Stimulated activated CD4-positive, alpha-beta T cell treated with anti-CD3 and anti-CD28 coated beads, Interleukin-1b, Interleukin-23, amount 100 ng/mL, for 4 hours (primary cell): Measurements from ENCODE around the gene SARNP.

Experiments used
- DNase-seq, 2 donors: peaks; one replicate each; pipeline ENCODE4 v3.0.0-alpha.2; 2020; ENCODE audit warnings: low read depth in 2 of 2

The SARNP gene

DNA sequence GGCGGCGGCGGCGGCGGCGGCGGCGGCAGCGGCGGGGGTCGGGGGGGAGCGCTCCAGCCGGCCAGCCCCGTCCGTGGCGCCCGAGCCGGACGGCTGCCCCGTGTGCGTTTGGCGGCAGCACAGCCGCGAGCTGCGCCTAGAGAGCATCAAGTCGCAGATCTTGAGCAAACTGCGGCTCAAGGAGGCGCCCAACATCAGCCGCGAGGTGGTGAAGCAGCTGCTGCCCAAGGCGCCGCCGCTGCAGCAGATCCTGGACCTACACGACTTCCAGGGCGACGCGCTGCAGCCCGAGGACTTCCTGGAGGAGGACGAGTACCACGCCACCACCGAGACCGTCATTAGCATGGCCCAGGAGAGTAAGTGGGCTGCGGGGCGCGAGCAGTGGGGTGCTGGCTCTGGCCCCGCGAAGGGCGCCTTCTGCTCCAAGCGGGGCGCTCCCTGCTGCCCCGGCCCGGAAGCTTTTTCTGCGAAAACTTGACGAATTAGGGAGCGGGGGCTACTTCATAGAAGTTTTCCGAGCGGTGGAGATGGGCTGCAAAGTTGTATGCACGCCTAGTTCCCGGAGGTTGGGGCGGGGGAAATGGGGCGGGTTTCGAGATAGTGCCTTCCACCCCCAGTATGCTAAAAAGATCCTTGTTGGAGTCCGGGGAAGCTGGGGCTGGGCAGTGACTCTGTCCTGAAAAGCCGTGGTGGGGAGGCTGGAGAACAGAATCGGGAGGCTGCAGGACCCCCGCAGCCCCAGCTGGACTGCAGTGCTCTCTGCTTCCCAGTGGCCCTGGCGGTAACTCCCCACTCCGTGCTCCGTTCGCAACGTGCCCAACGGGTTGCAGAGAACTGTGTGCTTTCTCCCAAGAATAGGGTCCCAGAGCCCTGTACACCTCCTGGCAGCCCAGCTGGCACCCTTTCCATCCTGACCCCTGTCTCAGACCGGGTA lies 73.9 kb downstream of the SARNP start:
- peak in 1 of 2 donors; percentile 35 for DNase-seq

GRCh38 chr12:55742719-55743405 lies 74.7 kb downstream of the SARNP start, which contains the start of gene GDF11:
Gene GDF11 (plus strand): TSS chr12:55743122. CDS start chr12:55743317, 195 bp downstream.
- DNase-seq: peak; percentile 48 to 66

DNA sequence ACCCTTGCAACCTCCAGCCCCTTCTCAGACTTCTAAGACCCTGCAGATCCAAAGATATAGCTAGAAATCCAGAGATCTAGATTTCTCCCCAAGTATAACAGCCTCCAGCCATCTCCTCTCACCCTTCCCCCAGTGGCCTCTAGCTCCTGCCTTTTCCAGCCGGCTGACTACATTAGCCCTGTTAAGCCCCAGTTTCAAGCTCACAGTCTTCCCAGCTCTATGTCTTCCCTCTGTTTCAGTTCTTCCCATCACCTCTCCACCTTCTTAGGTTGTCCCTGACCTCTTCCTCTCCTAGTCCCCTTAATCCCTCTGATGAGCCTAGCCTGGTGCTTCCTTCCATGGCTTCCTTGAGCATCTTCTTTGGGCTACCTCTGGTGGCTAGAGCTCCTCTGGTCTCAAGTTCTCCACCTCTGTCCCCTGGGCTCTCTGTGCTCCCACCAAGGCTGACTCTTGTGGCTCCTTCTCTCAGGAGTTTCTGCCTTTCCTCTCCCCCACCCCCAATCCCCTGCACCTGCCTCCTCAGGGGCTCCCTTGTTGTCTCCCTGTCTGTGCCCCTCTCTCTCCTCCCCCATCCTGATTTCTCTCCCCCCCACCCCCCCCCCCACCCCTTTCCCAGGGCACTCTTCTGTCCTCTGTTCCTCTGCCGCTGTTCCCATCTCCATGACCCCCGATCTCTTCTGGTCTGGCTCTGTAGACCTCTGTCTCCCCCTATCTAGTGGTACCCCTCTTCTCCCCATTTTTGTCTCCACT lies 75.4 kb downstream of the SARNP start:
- no peak for DNase-seq

DNA sequence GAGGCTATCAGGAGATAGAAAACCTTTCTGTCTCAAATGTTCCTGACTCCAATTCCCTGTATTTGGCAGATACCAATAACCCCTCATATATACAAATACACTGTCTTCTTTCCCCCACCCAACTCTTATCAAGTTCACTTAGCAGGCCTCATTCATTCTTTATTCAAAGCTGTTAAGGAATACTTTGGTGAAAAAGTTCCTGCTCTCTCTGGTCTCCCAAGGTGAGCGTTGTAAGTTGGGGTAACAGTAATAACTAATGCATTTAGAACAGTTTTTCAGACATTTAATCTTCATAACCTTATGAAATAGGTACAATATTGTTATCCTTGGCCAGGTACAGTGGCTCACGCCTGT lies 78.5 kb downstream of the SARNP start:
- no peak for DNase-seq

DNA sequence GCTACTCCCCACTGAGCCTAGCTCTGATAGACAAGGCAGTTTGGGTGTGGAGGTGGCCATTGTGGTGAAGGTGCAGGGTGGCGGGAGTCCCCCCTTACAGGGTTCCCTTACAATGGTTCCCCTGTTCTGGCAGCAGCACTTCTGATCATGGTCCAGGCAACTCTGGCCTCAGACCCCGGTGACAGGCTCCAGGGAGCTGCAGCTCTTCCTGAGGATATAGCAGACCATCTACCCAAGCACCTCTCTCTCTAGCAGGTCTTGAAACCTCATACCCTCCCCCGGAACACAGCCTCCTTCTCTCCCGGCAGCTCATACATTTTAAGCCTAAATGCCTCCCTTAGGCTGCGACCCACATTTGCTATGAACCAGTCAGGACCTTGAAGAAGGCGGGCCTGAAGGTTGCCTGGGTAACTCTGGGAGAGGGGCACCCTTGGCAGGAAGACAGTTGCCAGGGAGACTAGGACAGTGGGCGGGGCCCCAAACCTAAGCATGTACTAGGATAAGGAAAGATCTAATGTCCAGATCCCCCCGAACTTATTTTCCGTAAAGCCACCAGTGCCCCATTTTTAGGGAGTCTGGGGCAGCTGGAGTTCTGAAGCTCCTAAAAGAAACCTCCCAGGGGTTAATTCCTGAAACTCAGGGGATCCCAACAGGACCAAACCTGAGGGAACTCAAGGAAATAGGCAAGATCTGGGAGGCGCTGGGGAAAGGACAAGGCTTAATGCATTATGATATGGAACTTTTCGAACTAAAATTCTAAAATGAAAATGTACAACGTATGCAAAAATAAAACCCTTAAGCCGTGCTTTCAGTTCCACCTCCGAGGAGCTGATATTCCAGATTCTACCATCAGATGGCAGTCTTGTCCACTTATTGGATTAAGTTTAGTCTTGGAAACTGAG lies 79.2 kb downstream of the SARNP start:
- peak; percentile 58 to 88 for DNase-seq

- no peak for DNase-seq
Measured at GRCh38 chr12:55737581-55738122, 79.9 kb downstream of the SARNP start.

DNA sequence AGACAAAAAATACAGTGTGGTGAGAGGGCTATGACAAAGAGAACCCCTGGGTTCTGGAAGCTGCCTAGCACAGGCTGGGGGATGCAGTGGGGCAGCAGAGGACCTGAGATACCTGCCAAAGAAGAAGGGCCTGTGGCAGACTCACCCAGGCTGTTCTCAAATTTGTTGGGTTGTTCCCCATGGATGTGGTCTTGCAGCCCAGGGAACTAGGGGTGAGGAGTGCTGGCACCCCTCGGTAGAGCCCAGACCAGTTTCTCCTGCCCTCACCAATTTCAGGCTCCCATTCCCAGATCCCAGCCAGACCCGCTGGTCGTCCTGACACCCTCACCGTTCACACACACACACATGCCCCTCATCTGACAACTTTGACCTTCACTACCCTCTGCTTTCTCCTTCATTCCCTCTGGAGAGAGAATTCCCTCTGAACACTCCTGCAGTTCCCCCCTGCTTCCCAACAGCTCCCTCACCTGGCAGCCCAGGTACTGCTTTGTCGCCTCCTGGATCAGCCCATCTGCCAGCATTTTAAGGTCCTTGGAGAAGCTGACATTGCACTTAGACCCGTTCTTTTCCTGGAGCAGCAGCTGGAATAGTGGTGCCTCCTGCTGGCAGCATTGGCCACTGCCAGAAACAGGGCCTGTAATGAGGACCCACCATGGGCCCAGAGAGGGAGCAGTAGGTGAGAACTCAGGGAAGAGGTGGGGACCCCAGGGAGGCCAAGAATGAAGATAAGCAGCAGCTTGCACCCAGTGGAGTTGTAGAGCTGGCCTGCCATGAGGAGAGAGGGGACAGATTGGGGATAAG lies 80.5 kb downstream of the SARNP start:
- DNase-seq: peak in 1 of 2 donors; percentile 36

GRCh38 chr12:55736076-55736475 lies 81.4 kb downstream of the SARNP start:
- no peak for DNase-seq

GRCh38 chr12:55734595-55734994 lies 82.9 kb downstream of the SARNP start:
- DNase-seq: no peak

GRCh38 chr12:55733858-55734257 lies 83.7 kb downstream of the SARNP start:
- no peak for DNase-seq

DNA sequence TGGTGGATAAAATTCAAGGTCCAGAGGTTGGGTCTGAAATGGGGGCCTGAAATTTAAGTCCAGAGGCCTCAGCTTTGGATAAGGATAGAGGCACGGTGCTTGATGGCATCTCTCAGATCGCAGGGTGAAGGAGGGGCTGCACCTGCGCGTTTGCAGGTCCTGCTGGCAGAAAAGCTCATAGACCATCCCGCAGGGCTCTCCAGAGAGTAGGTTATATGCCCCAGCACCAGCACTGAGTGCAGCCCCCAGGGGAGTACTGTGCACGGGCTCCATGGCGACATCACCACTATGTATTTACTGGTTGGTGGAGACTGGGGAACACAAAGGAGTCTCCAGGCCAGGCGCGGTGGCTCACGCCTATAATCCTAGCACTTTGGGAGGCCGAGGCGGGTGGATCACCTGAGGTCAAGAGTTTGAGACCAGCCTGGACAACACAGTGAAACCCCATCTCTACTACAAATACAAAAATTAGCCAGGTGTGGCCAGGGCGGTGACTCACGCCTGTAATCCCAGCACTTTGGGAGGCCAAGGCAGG lies 84.4 kb downstream of the SARNP start:
- no peak for DNase-seq

DNA sequence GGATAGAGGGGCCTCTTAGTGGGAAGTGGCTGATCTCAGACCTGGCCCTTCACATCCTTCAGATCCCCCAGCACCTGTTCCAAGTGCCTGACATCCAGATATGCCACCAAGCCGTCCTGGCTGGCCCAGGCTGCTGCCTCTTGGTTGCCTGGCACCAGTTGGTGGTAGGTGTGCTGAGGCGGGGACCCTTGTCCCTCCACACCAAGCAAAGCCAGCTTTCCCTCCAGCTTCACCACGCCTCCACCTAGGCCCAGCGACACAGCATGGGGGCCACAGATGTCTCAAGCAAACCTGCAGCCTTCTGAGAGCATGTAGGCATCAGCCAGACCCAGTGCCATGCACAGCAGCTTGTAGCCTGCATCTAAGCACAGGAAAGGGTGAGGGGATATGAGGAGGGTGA lies 85.2 kb downstream of the SARNP start:
- no peak for DNase-seq

GRCh38 chr12:55729819-55730818 lies 87.4 kb downstream of the SARNP start:
- DNase-seq: no peak

DNA sequence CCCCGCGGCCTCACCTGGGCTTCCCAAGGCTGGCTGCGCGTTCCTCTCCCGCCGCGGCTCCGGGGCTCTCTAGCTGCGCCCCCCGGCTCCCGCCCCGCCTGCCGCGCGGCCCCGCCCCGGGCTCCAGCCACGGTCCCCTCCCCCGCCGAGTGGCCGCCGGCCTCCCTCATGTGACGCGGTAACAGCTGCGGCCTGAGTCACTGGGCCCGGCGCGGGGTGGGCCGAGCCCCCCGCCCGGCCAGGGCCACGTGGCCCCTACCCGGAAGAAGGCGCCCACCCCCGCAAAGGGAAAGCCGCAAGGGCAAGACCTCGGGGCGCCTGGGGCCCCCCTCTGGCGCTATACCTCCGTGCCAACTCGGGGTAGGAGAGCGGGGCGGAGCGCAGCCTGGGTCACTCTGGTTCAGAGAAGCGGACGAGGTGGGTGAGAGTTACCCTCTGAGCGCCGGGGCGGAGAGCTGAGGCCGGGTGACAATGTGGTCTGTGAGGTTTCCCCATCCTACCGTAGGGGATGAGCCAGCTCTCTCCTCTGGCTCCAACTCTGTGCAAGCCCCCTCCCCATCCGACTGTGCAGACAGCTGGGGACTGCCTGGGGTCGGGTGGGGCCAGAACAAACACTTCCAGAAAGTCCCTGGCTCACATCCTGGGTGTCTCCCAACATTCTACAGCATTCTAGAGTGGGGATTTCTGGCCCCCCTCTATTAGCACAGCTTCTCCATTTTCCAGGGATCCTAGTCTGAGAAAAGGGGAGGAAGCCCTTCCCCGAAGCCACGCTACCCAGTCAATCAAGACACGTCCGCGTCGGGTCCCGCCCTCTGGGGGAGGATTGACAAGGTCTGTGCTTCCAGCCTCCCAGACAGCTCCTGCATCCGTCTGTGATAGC lies 88.3 kb downstream of the SARNP start, which contains the start of gene CD63:
Gene CD63 (minus strand): TSS at position 71 of the 880 bp plus-strand sequence. CDS start 668 bp downstream, outside the sequence.
- peak; percentile 58 to 70 for DNase-seq

DNA sequence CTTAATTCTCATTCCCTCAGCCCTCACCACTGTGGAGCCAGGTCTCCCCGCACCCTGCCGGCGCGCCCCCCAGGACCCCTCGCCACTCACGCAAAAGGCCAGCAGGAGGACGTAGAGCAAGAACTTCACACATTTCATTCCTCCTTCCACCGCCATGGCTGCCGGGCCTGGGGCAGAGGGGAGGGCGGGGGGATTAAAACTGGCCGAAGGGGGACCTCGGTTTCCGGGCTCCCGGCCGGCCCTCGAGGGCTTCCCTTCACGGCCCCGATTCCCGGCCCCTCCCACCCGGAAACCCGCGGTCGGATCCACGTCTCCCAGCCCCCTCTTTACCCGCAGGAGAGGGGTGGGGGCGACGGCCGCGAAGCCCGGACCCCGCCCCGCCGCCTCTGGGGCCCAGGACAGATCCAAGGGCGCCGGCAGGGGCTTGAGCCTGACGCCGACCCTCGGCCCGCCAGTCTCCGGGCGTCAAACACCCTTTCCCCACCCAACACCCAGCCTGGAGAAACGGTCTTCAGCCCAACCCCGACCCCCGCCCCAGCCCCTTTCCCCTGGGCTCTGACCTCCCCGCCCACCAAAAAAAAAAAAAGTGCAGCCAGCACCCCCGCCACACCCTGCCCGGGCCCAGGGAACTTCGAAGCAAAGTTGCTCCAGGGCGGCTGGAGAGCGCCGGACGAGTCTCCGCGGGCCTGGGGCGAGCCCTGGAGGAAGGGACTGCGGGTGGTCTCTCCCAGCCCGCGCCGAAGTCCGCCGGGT lies 89.2 kb downstream of the SARNP start:
- DNase-seq: peak in 1 of 2 donors; percentile 31

GRCh38 chr12:55727643-55728185 lies 89.8 kb downstream of the SARNP start:
- no peak for DNase-seq
